Liver (tissue), 3 donors: Measurements from ENCODE around the gene DAB1.

Source experiments
- EGR1 ChIP-seq, 2 donors: IDR thresholded peaks; 2 replicates each; pipeline ENCODE4 v1.6.1; 2016 to 2018; ENCODE audit warnings: antibody characterized with exemption in 2 of 2, low read depth in 2 of 2
- FOXA1 ChIP-seq: IDR thresholded peaks from 2 replicates; pipeline ENCODE4 v1.6.1; 2016; ENCODE audit warnings: antibody characterized with exemption
- GABPA ChIP-seq, 2 donors: IDR thresholded peaks in 1 of 2; conservative IDR thresholded peaks in 1 of 2; 2 replicates each; pipeline ENCODE4 v1.6.1; 2016; ENCODE audit warnings: antibody characterized with exemption in 2 of 2, mild to moderate bottlenecking in 1 of 2, moderate library complexity in 1 of 2
- HNF4G ChIP-seq: IDR thresholded peaks from 2 replicates; pipeline ENCODE4 v1.6.1; 2016; ENCODE audit warnings: antibody characterized with exemption
- JUND ChIP-seq, 2 donors: IDR thresholded peaks; 2 replicates each; pipeline ENCODE4 v1.6.1; 2016; ENCODE audit warnings: antibody characterized with exemption in 2 of 2
- TF ChIP-seq, protein P1 (sequence below): fragments of 150-350 bp; IDR thresholded peaks from 2 replicates; pipeline ENCODE4 v1.5.1; 2017; ENCODE audit warnings: improper control_type of control experiment, low read depth, low read length; ENCODE audit not compliant: missing input control
- TF ChIP-seq, protein P2 (sequence below): IDR thresholded peaks from 2 replicates; pipeline ENCODE4 v1.6.1; 2016; ENCODE audit warnings: antibody characterized with exemption, mild to moderate bottlenecking
- TF ChIP-seq, protein P3 (sequence below): IDR thresholded peaks from 2 replicates; pipeline ENCODE4 v1.6.1; 2016; ENCODE audit warnings: antibody characterized with exemption
- TF ChIP-seq, protein P4 (sequence below): IDR thresholded peaks from 2 replicates; pipeline ENCODE4 v1.6.1; 2016; ENCODE audit warnings: antibody characterized with exemption
- TF ChIP-seq, protein P5 (sequence below): IDR thresholded peaks from 2 replicates; pipeline ENCODE4 v1.6.1; 2016; ENCODE audit warnings: antibody characterized with exemption
- donor health status: healthy.
- donor health status: healthy.

DNA sequence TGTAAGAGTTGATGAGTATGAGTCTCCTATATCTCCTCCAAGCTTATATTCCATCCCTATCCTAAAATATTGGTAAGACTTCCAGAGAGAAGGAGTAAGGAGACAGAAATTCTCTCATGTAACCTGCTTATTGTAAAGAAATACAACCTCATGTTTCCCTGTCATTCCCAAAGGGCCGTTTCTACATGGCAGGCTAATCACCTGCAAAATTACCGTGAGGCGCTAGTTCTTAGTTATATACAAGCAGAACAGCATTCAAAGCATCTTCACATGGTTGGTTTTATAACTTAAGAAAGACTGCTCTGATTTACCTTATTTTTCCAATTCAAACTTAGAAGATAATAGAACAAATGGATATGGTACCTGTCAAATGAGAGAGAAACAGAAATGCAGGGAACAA is 42.9 kb downstream of the DAB1 start:
- TF ChIP-seq HNF4G = no peak
- TF ChIP-seq GABPA (IDR thresholded peaks at IDR 0.05 in 1 of 2, conservative IDR thresholded peaks at IDR 0.05 in 1 of 2) = no peak
- TF ChIP-seq, protein P1, sequence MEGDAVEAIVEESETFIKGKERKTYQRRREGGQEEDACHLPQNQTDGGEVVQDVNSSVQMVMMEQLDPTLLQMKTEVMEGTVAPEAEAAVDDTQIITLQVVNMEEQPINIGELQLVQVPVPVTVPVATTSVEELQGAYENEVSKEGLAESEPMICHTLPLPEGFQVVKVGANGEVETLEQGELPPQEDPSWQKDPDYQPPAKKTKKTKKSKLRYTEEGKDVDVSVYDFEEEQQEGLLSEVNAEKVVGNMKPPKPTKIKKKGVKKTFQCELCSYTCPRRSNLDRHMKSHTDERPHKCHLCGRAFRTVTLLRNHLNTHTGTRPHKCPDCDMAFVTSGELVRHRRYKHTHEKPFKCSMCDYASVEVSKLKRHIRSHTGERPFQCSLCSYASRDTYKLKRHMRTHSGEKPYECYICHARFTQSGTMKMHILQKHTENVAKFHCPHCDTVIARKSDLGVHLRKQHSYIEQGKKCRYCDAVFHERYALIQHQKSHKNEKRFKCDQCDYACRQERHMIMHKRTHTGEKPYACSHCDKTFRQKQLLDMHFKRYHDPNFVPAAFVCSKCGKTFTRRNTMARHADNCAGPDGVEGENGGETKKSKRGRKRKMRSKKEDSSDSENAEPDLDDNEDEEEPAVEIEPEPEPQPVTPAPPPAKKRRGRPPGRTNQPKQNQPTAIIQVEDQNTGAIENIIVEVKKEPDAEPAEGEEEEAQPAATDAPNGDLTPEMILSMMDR = no peak
- TF ChIP-seq, protein P2, sequence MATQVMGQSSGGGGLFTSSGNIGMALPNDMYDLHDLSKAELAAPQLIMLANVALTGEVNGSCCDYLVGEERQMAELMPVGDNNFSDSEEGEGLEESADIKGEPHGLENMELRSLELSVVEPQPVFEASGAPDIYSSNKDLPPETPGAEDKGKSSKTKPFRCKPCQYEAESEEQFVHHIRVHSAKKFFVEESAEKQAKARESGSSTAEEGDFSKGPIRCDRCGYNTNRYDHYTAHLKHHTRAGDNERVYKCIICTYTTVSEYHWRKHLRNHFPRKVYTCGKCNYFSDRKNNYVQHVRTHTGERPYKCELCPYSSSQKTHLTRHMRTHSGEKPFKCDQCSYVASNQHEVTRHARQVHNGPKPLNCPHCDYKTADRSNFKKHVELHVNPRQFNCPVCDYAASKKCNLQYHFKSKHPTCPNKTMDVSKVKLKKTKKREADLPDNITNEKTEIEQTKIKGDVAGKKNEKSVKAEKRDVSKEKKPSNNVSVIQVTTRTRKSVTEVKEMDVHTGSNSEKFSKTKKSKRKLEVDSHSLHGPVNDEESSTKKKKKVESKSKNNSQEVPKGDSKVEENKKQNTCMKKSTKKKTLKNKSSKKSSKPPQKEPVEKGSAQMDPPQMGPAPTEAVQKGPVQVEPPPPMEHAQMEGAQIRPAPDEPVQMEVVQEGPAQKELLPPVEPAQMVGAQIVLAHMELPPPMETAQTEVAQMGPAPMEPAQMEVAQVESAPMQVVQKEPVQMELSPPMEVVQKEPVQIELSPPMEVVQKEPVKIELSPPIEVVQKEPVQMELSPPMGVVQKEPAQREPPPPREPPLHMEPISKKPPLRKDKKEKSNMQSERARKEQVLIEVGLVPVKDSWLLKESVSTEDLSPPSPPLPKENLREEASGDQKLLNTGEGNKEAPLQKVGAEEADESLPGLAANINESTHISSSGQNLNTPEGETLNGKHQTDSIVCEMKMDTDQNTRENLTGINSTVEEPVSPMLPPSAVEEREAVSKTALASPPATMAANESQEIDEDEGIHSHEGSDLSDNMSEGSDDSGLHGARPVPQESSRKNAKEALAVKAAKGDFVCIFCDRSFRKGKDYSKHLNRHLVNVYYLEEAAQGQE = no peak
- TF ChIP-seq, protein P3, sequence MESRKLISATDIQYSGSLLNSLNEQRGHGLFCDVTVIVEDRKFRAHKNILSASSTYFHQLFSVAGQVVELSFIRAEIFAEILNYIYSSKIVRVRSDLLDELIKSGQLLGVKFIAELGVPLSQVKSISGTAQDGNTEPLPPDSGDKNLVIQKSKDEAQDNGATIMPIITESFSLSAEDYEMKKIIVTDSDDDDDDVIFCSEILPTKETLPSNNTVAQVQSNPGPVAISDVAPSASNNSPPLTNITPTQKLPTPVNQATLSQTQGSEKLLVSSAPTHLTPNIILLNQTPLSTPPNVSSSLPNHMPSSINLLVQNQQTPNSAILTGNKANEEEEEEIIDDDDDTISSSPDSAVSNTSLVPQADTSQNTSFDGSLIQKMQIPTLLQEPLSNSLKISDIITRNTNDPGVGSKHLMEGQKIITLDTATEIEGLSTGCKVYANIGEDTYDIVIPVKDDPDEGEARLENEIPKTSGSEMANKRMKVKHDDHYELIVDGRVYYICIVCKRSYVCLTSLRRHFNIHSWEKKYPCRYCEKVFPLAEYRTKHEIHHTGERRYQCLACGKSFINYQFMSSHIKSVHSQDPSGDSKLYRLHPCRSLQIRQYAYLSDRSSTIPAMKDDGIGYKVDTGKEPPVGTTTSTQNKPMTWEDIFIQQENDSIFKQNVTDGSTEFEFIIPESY = no peak
- TF ChIP-seq, protein P4, sequence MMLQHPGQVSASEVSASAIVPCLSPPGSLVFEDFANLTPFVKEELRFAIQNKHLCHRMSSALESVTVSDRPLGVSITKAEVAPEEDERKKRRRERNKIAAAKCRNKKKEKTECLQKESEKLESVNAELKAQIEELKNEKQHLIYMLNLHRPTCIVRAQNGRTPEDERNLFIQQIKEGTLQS = no peak
- TF ChIP-seq, protein P5, sequence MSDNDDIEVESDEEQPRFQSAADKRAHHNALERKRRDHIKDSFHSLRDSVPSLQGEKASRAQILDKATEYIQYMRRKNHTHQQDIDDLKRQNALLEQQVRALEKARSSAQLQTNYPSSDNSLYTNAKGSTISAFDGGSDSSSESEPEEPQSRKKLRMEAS = no peak
- no peak for TF ChIP-seq JUND (IDR thresholded peaks at IDR 0.05)
- TF ChIP-seq FOXA1 = no peak
- no peak for TF ChIP-seq EGR1 (IDR thresholded peaks at IDR 0.05; ENCODE audit: low read depth in 2 of 2)
